HCT116 (cell line): ENCODE data around the gene PRSS1.

Experiments used
- EZH2 ChIP-seq: fragments of 200-600 bp; sonication (generic); IDR thresholded peaks from 2 replicates; pipeline ENCODE4 v1.6.1; 2017; ENCODE audit warnings: antibody characterized with exemption, mixed run types
- POLR2A ChIP-seq: IDR thresholded peaks from 2 replicates; pipeline ENCODE4 v1.7.0; 2011; ENCODE audit warnings: borderline replicate concordance; ENCODE audit not compliant: insufficient read depth, insufficient read length; ENCODE audit errors: extremely low read depth
- ZFX ChIP-seq: fragments of 450-650 bp; IDR thresholded peaks from 2 replicates; pipeline ENCODE4 v1.6.1; 2017
- TF ChIP-seq, protein P1 (sequence below): IDR thresholded peaks from 2 replicates; pipeline ENCODE4 v1.6.1; 2012
- TF ChIP-seq, protein P2 (sequence below), 3 experiments: fragments of 200-600 bp in 1 of 3; sonication (generic) in 1 of 3; IDR thresholded peaks in 2 of 3; conservative IDR thresholded peaks in 1 of 3; 2 replicates each; pipeline ENCODE4 v1.5.1; 2012 to 2017; ENCODE audit warnings: low read depth in 2 of 3, low read length in 2 of 3, antibody characterized with exemption in 1 of 3, borderline replicate concordance in 1 of 3, control low read depth in 1 of 3, mild to moderate bottlenecking in 1 of 3, mixed read lengths in 1 of 3, mixed run types in 1 of 3, moderate library complexity in 1 of 3; ENCODE audit not compliant: insufficient read depth in 1 of 3
- TF ChIP-seq, protein P3 (sequence below): IDR thresholded peaks from 2 replicates; pipeline ENCODE4 v1.6.1; 2012
- TF ChIP-seq, protein P4 (sequence below): IDR thresholded peaks from 2 replicates; pipeline ENCODE4 v1.6.1; 2011; ENCODE audit warnings: mild to moderate bottlenecking, low read length, moderate library complexity; ENCODE audit not compliant: insufficient replicate concordance; ENCODE audit errors: extremely low read depth

DNA sequence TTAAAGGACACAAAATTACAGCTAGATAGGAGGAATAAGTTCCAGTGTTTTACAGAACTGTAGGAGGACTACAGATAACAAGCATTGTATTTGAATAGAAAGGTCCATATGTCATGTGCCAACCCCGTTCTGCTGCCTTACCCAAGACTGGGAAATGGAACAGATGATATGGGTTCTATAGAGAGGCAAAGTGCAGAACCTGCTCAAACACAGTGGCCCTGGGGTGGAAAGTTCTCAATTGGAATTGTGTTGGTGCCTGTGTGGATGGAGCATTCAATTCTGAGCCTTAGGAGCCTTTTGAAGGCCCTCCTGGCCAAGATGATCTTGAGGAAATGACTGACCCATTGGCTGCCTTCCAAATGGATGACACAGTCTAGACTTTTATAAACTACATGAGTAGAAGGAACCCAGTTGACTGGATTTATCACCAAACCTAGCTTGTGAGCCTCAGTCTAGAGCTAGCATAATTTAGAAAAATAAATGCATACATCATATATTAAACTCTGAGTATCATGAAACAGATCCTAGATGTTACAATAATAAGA is 4.1 kb upstream of the PRSS1 start:
- TF ChIP-seq, protein P1, sequence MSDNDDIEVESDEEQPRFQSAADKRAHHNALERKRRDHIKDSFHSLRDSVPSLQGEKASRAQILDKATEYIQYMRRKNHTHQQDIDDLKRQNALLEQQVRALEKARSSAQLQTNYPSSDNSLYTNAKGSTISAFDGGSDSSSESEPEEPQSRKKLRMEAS = no peak
- TF ChIP-seq POLR2A (no peak), EZH2 (no peak), ZFX (no peak)
- TF ChIP-seq, protein P2, sequence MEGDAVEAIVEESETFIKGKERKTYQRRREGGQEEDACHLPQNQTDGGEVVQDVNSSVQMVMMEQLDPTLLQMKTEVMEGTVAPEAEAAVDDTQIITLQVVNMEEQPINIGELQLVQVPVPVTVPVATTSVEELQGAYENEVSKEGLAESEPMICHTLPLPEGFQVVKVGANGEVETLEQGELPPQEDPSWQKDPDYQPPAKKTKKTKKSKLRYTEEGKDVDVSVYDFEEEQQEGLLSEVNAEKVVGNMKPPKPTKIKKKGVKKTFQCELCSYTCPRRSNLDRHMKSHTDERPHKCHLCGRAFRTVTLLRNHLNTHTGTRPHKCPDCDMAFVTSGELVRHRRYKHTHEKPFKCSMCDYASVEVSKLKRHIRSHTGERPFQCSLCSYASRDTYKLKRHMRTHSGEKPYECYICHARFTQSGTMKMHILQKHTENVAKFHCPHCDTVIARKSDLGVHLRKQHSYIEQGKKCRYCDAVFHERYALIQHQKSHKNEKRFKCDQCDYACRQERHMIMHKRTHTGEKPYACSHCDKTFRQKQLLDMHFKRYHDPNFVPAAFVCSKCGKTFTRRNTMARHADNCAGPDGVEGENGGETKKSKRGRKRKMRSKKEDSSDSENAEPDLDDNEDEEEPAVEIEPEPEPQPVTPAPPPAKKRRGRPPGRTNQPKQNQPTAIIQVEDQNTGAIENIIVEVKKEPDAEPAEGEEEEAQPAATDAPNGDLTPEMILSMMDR (IDR thresholded peaks at IDR 0.05 in 2 of 3, conservative IDR thresholded peaks at IDR 0.05 in 1 of 3; ENCODE audit: borderline replicate concordance in 1 of 3, insufficient read depth in 1 of 3, low read depth in 2 of 3, low read length in 2 of 3) = no peak
- TF ChIP-seq, protein P3, sequence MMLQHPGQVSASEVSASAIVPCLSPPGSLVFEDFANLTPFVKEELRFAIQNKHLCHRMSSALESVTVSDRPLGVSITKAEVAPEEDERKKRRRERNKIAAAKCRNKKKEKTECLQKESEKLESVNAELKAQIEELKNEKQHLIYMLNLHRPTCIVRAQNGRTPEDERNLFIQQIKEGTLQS = no peak
- TF ChIP-seq, protein P4, sequence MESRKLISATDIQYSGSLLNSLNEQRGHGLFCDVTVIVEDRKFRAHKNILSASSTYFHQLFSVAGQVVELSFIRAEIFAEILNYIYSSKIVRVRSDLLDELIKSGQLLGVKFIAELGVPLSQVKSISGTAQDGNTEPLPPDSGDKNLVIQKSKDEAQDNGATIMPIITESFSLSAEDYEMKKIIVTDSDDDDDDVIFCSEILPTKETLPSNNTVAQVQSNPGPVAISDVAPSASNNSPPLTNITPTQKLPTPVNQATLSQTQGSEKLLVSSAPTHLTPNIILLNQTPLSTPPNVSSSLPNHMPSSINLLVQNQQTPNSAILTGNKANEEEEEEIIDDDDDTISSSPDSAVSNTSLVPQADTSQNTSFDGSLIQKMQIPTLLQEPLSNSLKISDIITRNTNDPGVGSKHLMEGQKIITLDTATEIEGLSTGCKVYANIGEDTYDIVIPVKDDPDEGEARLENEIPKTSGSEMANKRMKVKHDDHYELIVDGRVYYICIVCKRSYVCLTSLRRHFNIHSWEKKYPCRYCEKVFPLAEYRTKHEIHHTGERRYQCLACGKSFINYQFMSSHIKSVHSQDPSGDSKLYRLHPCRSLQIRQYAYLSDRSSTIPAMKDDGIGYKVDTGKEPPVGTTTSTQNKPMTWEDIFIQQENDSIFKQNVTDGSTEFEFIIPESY = no peak
